HG02973 (cell line): Measurements from ENCODE around the gene PROKR1.

Source experiments
- ATAC-seq: cut with Tn5 transposase; IDR thresholded peaks from one replicate; pipeline ENCODE4 v1.9.1; 2021; ENCODE audit warnings: moderate library complexity; ENCODE audit not compliant: unreplicated experiment

Gene PROKR1

DNA sequence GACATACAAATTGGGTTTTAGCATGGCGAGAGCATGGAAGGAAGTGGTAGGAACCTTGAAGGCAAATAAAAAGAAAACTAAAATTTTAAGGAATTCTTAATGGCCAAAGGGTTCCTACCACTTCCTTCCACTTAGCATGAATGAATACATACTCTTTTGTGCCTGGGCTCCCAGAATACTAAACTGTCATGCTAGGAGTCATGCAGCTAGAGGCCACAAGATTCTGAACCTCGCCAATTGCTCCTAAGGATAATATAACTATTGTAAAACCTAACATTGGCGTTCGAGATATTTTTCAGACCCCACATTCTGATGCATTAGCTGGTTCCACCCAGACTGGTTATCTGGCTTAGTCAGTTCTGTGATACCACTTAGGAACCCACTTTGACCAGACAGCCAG lies 52.6 kb downstream of the PROKR1 start:
- ATAC-seq, result no peak

GRCh38 chr2:68696554-68696953 lies 53.2 kb downstream of the PROKR1 start:
- no peak for ATAC-seq

GRCh38 chr2:68698567-68699377 lies 55.4 kb downstream of the PROKR1 start:
- ATAC-seq, result no peak

DNA sequence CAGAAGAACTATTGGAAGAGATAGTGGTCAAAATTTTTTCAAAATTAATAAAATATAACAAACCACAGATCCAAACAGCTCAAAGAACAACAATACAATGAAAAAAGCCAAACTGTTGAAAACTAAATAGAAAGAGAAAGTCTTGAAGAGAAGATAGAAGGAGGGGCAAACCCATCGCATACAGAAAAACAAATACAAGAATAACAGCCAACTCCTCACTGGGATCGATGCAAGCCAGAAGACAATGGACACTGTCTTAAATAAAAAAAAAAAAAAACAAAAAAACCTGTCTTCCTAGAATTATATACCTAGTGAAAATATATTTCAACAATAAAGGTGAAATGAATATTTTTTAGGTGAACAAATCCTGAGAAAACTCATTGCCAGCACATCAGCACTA lies 57.2 kb downstream of the PROKR1 start:
- ATAC-seq, result no peak

DNA sequence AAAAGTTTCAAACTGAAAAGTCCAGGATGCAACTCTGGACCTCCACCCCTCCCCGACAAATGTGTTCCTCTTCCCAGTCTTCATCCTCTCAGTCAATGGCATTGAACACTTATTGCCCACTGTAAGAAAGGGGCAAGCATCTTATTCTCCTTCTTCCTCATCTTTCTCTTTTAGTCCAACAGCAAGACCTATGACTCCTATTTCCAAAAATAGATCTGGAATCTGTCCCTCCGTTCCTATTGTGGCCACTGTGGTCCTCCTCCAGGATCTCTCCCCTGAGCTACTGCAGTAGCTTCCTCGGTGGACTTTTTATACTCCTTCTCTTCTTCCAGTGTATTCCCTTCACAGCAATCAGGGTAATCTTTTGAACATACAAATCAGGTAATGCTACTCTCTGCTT lies 63.3 kb downstream of the PROKR1 start:
- ATAC-seq, result no peak
